ENCODE results near the gene RNF207.

RNF207 gene

DNA sequence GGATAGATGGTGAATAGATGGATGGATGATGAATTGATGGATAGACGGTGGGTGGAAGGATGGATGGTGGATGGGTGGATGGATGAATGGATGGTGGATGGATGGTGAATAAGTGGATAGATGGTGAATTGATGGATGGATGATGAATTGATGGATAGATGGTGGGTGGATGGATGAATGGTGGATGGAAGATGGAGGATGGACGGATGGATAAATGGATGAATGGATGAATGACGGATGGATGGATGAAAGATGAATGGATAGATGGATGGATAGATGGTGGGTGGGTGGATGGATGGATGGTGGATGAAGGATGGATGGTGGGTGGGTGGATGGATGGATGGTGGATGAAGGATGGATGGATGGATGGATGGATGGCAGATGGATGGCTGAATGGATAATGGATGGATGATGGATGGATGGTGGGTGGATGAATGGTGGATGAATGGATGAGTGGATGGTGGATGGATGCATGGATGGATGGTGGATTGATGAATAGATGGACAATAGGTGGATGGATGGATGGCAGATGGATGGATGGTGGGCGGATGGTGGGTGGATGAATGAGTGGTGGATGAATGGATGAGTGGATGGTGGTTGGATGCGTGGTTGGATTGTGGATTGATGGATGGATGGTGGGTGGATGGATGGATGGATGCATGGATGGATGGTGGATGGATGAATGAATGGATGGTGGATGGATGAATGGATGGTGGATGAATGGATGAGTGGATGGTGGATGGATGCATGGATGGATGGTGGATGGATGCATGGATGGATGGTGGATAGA lies 31.1 kb upstream of the RNF207 start:
- no peak for DNase-seq (ENCODE audit: low read depth in 2 of 2)

- no peak for DNase-seq (ENCODE audit: low read depth in 2 of 2)
Measured at GRCh38 chr1:6175411-6175828, 30.5 kb upstream of the RNF207 start.

GRCh38 chr1:6176779-6177178 lies 29.1 kb upstream of the RNF207 start:
- DNase-seq (ENCODE audit: low read depth in 2 of 2) = no peak

- DNase-seq (ENCODE audit: low read depth in 2 of 2) = no peak
Measured at GRCh38 chr1:6177681-6178380, 28.1 kb upstream of the RNF207 start.

- no peak for DNase-seq (ENCODE audit: low read depth in 2 of 2)
Measured at GRCh38 chr1:6178751-6179563, 27.0 kb upstream of the RNF207 start.

- DNase-seq (ENCODE audit: low read depth in 2 of 2) = no peak
Measured at GRCh38 chr1:6179564-6180175, 26.2 kb upstream of the RNF207 start.

DNA sequence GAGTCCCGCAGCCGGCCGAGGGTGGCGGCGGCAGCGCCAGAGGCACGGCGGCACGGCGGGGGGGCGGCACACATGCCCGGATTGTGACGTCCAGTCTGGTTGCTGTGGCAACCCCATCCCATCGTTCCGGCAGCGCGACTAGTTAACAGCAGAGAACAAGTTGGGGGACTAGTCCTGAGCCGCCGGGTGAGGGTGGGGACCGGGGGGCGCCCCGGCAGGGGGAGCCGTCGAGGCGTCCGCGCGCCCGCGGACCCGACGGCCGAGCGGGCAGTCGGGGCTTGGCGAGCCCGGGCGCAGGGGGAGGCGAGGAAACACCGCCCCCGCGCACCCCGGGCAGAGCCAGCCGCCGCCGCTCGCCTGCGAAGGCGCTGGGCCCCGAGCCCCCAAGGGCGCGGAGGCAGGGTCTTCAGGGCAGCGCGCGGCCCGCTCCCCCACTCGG lies 25.6 kb upstream of the RNF207 start, which contains the start of gene CHD5:
Gene CHD5, minus strand, starts transcription at position 54 of the 439 bp plus-strand sequence. CDS start 298 bp downstream, outside the sequence.
- no peak for DNase-seq (ENCODE audit: low read depth in 2 of 2)

- DNase-seq (ENCODE audit: low read depth in 2 of 2) = no peak
Measured at GRCh38 chr1:6180707-6181311, 25.1 kb upstream of the RNF207 start.

GRCh38 chr1:6181347-6181770 lies 24.6 kb upstream of the RNF207 start:
- DNase-seq (ENCODE audit: low read depth in 2 of 2) = no peak

- DNase-seq (ENCODE audit: low read depth in 2 of 2) = no peak
Measured at GRCh38 chr1:6183520-6183989, 22.4 kb upstream of the RNF207 start.

- DNase-seq (ENCODE audit: low read depth in 2 of 2) = no peak
Measured at GRCh38 chr1:6184083-6184783, 21.7 kb upstream of the RNF207 start.

DNA sequence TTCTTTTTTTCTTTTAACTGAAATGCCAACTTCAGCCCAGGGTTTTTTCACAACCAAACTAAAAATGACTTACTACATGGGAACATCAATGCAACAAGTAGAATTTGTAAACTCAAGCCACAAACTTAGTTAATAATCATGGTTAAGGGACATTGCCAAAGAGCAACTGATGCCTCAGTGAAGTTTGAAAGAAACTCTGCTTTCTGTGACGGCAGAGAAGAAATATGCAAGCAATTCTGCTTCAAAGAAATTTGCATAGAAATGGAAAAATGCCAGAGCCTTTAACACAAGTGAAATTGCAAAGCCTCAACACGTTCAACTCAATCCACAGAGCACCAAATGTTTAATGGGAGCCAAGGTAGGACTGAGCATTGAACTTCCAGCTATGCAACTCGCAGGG lies 20.8 kb upstream of the RNF207 start:
- DNase-seq (ENCODE audit: low read depth in 2 of 2) = peak; percentile 75

DNA sequence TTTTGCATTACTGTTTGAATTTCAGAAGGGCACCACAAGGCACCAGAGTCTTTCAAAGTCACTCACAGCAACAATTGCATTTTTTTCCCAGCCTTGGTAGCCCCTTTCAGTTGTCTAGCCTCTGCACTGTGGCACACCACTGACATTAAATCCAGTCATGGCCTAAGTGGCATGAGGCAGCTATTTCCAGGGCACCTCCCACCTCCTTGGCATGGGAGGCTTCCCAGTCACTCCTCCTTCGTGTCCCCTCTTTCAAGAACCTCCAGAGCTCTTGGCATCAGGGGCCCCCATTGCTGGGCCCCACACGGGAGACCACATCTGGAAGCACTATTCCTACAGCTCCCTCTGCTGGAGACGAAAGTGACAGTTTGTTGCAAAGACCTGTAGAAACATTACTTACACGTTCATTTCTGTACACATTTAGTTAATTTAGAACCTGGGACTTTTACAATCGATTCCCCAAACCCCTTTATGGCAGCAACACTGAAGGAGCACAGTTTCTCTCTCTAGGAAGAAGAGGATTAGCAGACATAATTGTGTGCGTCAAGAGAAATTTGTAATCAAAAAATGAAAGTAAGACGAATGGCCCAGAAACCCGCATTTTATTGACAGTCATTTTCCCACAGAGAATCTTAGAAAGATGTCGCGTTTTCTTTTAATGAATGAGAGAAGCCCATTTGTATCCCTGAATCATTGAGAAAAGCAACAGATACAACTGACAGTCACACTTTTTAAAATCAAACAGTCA lies 20.1 kb upstream of the RNF207 start:
- DNase-seq (ENCODE audit: low read depth in 2 of 2) = no peak

DNA sequence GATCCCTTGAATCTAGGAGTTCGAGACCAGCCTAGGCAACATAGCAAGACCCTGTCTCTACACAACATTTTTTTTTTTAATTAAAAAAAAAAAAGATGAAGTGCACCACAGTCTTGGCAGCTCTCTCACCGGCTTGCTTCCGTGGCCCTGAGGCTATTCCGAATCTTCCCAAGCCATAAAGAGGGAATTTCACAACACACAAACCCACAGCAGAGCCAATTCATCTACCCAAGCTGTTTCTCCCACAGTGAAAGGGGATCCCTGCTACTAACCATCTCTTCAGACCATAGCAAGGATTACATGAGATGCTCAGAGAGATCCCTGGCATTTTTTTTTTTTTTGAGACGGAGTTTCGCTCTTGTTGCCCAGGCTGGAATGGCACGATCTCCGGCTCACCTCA lies 17.5 kb upstream of the RNF207 start:
- DNase-seq (ENCODE audit: low read depth in 2 of 2) = no peak

DNA sequence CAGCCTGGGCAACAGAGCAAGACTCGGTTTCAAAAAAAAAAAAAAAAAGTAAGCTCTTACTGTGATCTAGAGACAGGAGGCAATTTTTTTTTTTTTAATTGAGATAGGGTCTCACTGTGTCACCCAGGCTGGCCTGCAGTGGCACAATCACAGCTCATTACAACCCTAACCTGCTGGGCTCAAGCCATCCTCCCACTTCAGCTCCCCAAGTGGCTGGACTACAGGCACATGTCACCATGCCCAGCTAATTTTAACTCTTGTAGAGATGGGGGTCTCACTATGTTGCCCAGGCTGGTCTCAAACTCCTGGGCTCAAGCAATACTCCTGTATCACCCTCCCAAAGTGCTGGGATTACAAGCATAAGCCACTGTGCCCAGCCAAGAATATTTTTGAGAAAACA lies 14.0 kb upstream of the RNF207 start:
- no peak for DNase-seq (ENCODE audit: low read depth in 2 of 2)

DNA sequence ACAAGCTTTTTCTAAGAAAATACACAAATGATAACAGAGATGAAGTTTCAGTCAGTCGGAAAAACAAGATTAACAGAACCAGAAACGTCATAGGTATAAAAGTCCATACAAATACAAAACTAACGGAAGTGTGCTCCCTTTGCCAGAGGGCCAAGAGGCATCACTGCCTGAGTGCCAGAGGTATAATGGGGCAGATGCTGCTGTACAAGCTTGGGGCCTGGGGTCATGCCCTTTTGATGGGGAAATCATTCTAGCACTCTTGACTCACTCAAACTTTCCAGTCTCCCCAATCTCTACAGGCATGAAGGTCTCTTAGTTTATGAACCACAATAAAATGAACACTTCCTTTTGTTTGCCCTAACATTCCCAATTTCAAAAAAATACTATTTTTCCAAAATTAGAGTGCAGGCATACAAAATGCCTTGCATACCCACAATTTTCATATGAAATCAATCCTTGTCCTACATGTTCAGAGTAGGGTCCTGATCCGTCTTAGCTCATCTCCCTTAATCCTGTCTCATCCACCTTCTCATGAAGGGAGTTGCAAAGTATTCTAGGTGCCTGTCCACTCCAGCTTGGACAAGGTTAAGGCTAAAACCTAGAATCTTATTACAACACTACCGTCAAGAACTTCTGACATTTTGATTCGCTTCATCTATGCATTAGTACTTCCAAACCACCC lies 8.0 kb upstream of the RNF207 start:
- DNase-seq (ENCODE audit: low read depth in 2 of 2) = no peak

GRCh38 chr1:6198646-6199297 lies 7.1 kb upstream of the RNF207 start:
- no peak for DNase-seq (ENCODE audit: low read depth in 2 of 2)

GRCh38 chr1:6199298-6200187 lies 6.4 kb upstream of the RNF207 start, which contains the start of gene RPL22:
RPL22 (minus strand) TSS chr1:6199595; CDS start chr1:6199573, 22 bp downstream.
- DNase-seq (ENCODE audit: low read depth in 2 of 2) = peak; percentile 99
